Lower lobe of right lung (tissue), 2 donors: ENCODE results near the gene MYBPH. TPM values are rescaled to one million over a fixed set of nuclear protein-coding genes. Genes with fewer than 3 reads are reported as not detected.

Source experiments
- ATAC-seq, 2 donors: fragments of 200-7000 bp; cut with Tn5 transposase; one replicate each; pipeline ENCODE4 v1.9.1; 2020 to 2022; ENCODE audit warnings: mild to moderate bottlenecking in 2 of 2, moderate library complexity in 2 of 2
- DNase-seq: peaks from one replicate; pipeline ENCODE4 v3.0.0-alpha.2; 2020
- H3K27ac ChIP-seq: fragments of 200-600 bp; one replicate; pipeline ENCODE4 v1.8.0; 2022
- H3K27me3 ChIP-seq: fragments of 200-600 bp; one replicate; pipeline ENCODE4 v1.8.0; 2022; ENCODE audit warnings: low read depth
- H3K36me3 ChIP-seq: fragments of 200-600 bp; one replicate; pipeline ENCODE4 v1.8.0; 2022; ENCODE audit warnings: mild to moderate bottlenecking
- H3K4me1 ChIP-seq: fragments of 200-600 bp; one replicate; pipeline ENCODE4 v1.8.0; 2022
- H3K4me3 ChIP-seq: fragments of 200-600 bp; one replicate; pipeline ENCODE4 v1.8.0; 2022; ENCODE audit warnings: mild to moderate bottlenecking
- H3K9me3 ChIP-seq: fragments of 200-600 bp; one replicate; pipeline ENCODE4 v1.8.0; 2022
- intact Hi-C: fragments of 100-400 bp; cut with DNase I; formaldehyde crosslinking; loops from one replicate; pipeline ENCODE4 v1.11.0; 2022
- total RNA-seq: library from RNA; stranded (reverse); fragmentation: NEBNext Ultra II Directional; extraction: Animal tissue kit (Norgen Biotek cat#: 25700); gene quantifications from one replicate; pipeline ENCODE4 v1.2.1, GENCODE V29; 2021
- TF ChIP-seq, protein P1 (sequence below): fragments of 200-600 bp; IDR thresholded peaks from one replicate; pipeline ENCODE4 v1.8.0; 2022; ENCODE audit warnings: antibody characterized with exemption, mild to moderate bottlenecking
- donor health status: DM: no; HTN: yes; CAD: no; lungs with severe emphysema.

The MYBPH gene
- total RNA-seq, 1 donor from 2014 or later: not detected

DNA sequence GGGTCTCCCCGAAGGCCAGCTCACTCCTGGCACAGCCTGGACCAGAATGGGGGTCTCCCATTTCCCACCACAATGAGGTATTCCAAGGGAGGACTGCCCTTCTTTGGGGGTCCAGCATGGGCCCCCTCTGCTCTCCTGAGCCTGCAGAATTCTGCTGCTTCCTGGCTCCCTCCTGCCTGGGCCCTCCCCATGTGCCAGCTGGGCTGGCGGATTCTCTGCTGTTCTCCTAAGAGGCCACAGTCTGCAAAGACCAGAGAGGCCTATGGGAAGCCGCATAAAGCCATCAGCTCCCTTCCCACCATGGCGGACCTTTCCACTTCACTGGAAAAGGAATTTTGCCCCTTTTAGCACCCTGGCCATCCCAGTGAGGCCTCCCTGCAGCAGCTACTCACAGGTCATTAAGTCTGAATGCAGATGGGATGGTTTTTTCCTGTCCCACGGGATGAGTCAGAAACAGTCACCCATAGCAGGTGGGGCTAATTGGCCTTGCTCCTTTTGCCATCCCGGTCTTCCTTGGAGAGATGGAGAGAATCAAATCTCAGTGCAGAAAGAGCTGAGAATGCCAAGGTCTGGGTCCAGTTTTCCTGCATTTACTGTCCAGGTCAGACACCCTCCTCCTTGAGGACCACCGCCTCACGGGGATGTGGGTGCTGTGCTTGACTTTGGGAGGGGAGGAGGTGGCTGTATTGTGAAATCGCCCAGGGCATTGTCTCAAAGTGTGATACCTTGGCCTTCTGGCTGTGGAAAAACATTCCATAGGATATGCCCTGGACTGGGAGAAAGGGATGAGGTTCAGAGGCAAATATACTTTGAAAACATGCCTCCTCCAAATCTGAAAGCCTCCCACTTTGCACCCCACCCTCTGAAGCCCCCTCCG, 23.2 kb downstream of the MYBPH start:
- TF ChIP-seq, protein P1, sequence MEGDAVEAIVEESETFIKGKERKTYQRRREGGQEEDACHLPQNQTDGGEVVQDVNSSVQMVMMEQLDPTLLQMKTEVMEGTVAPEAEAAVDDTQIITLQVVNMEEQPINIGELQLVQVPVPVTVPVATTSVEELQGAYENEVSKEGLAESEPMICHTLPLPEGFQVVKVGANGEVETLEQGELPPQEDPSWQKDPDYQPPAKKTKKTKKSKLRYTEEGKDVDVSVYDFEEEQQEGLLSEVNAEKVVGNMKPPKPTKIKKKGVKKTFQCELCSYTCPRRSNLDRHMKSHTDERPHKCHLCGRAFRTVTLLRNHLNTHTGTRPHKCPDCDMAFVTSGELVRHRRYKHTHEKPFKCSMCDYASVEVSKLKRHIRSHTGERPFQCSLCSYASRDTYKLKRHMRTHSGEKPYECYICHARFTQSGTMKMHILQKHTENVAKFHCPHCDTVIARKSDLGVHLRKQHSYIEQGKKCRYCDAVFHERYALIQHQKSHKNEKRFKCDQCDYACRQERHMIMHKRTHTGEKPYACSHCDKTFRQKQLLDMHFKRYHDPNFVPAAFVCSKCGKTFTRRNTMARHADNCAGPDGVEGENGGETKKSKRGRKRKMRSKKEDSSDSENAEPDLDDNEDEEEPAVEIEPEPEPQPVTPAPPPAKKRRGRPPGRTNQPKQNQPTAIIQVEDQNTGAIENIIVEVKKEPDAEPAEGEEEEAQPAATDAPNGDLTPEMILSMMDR: no peak

DNA sequence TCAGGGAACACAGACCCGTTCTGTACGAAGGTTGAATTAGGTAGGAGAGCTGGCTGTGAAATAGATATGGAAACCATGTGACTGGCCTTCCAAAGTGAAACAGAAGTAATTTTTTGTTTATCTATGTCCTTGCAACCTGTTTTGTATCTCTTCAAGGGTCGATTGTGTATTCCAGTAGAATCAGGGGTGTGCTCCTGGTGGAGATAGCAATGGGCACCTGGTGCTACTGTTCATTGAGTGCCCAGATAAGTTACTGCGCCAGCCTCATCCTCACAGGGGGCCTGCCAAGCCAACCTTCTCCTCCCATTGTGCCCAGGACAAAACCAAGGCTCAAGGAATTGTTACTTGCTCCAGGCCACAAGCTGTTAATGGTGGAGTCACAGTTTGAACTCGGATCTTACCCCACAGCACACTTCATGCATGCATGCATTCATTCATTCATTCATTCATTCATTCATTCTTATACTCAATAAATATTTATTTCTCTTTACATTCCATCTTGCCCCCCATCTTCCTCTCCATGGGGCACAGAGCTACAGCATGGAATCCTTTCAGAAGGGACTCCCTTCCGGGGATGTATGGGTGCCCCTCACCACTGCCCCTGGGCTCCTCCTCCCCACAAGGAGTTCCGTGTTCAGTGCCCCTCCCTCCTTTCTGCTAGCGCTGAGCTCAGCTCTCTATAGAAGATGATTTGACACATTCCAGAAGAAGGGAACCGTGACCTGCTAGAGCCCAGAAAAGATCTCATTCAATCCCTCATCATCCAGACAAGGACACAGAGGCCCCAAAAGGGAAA, 24.1 kb downstream of the MYBPH start:
- intact Hi-C loops: no loop called here
- H3K27me3 ChIP-seq: no peaks in the 10 kb centered on the region
- peaks cover 9% of the 10 kb centered on the region for H3K4me1 ChIP-seq
- TF ChIP-seq, protein P1: no peak
- H3K27ac ChIP-seq: no peak overlapping the region
- H3K4me3 ChIP-seq: no peak overlapping the region
- H3K9me3 ChIP-seq: no peaks in the 10 kb centered on the region
- ATAC-seq (no peak), DNase-seq (peak; percentile 5)
- H3K36me3 ChIP-seq: no peaks in the 10 kb centered on the region

More for the DNA sequence above, 23.2 kb downstream of the MYBPH start:
- peaks cover 9% of the 10 kb centered on the region for H3K4me1 ChIP-seq
- ATAC-seq (no peak), DNase-seq (no peak)
- no peak overlapping the region for H3K4me3 ChIP-seq
- H3K36me3 ChIP-seq: no peaks in the 10 kb centered on the region
- no peaks in the 10 kb centered on the region for H3K27me3 ChIP-seq
- no peaks in the 10 kb centered on the region for H3K9me3 ChIP-seq
- no peak overlapping the region for H3K27ac ChIP-seq
- intact Hi-C loops: no loop called here

DNA sequence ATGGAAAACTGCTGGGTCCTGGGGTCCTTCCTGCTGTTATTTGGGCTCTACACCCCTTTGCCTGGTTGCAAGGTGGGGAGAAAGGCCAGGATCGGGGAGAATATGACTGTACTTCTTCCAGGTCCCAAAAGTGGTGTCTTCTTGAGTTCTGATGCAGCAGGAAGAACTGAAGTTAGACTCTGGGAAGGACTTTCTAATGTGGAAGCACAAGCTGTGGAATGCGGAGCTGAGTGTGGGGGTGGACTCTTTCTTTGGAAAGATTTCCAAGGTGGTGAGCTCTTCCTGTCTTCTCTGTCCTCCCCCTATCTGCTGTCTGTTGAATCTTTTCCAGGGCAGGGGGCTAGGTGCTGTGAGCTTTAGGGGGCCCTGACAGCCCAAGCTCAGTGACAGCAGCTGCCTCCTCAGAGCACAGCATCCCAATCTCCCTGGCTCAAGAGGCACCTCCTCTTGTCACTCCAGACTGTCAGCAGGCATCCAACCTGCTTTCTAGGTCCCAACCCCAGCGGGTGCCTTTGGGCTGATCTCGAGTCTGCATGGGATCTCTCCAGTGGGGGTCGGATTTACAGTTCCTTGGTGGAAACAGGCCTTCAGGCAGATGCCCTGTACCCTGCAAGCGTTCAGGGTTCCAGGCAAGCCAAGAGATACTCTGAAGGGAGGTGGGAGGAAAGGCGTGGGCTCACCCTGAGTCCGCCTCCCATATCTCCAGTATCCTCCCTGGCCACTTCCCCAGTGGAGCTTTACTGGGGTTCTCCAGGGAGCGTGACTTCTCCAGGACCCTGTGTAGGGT, 24.9 kb downstream of the MYBPH start:
- Histone ChIP-seq H3K27ac (no peak overlapping the region), H3K36me3 (no peaks in the 10 kb centered on the region), H3K4me1 (peaks cover 9% of the 10 kb centered on the region), H3K27me3 (no peaks in the 10 kb centered on the region), H3K9me3 (no peaks in the 10 kb centered on the region), H3K4me3 (no peak overlapping the region)
- intact Hi-C loops: no loop called here
- peak; percentile 13 for DNase-seq
- TF ChIP-seq, protein P1: no peak
- ATAC-seq: no peak

DNA sequence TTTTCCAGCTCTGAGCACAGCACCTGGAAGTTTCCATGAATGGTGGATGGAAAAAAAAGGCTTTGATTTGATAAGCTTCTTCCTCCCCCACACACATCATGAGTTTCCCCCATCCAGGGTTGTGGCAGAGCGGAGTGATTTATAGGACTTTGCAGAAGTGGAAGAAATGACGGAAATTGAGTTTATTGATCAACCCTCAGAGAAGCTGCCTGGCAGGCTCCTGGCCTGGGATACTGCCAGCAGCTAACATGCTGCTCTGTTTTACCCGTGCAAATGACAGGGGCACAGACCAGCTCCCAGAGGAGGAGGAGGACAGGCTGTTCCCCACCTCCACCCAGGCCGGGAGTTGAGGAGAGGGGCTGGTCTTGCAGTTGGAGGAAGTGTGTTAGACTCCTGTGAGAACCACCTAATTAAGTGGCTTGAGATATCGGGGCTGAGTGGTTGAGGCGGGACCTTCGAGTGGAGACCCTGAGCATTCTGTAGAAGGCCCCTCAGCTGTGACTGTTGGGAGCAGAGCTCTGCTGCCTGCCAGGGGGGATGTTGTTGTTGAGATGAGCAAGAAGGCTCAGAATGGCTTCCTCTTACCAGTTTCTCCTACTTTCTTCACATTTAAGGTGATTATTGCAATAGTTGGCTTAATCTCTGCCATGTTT, 26.3 kb downstream of the MYBPH start:
- H3K4me3 ChIP-seq: no peak overlapping the region
- peak; percentile 14 for DNase-seq
- H3K27ac ChIP-seq: no peak overlapping the region
- H3K4me1 ChIP-seq: peaks cover 9% of the 10 kb centered on the region
- H3K27me3 ChIP-seq: no peaks in the 10 kb centered on the region
- TF ChIP-seq, protein P1: no peak
- no peaks in the 10 kb centered on the region for H3K9me3 ChIP-seq
- no peaks in the 10 kb centered on the region for H3K36me3 ChIP-seq
- intact Hi-C loops: no loop called here
- no peak for ATAC-seq

DNA sequence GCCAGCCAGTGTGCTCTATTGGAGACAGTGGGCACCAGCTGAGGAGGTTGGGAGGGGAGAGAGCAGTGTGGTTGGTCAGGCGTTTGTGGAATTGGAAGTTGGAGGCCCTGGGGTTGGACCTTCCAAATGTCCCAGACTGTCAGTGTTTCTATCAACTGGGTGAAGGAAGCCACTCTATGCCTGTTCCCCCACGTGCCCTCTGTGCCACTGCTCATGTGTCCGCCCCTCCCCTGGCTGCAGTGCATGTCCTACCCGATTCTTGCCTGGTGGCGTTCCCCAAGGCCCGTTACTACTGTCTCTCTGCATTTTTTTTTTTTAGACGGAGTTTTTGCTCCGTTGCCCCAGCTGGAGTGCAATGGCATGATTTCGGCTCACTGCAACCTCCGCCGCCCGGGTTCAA, 27.0 kb downstream of the MYBPH start:
- H3K36me3 ChIP-seq: no peaks in the 10 kb centered on the region
- H3K27me3 ChIP-seq: no peaks in the 10 kb centered on the region
- no peak overlapping the region for H3K4me3 ChIP-seq
- TF ChIP-seq, protein P1: no peak
- no peaks in the 10 kb centered on the region for H3K9me3 ChIP-seq
- peaks cover 4% of the 10 kb centered on the region for H3K4me1 ChIP-seq
- ATAC-seq: no peak
- peak; percentile 12 for DNase-seq
- no peak overlapping the region for H3K27ac ChIP-seq
- intact Hi-C loops: no loop called here
